ES-I3 (cell line): ENCODE data around the gene ZSCAN9.

Experiments used
- H3K36me3 ChIP-seq: 2 replicates; pipeline ENCODE4 v1.6.1; 2013; ENCODE audit warnings: mild to moderate bottlenecking, low read length, control low read depth, moderate library complexity; ENCODE audit not compliant: insufficient read depth
- H3K4me1 ChIP-seq: 2 replicates; pipeline ENCODE4 v1.6.1; 2013; ENCODE audit warnings: mild to moderate bottlenecking, control low read depth, low read length; ENCODE audit not compliant: insufficient read depth
- H3K9ac ChIP-seq: 2 replicates; pipeline ENCODE4 v1.6.1; 2013; ENCODE audit warnings: low read depth, mild to moderate bottlenecking, low read length, moderate library complexity
- H3K9me3 ChIP-seq: 2 replicates; pipeline ENCODE4 v1.6.1; 2013; ENCODE audit warnings: mild to moderate bottlenecking, low read length, moderate library complexity; ENCODE audit not compliant: control insufficient read depth, insufficient read depth

Gene ZSCAN9

GRCh38 chr6:28245206-28245941 lies 20.3 kb downstream of the ZSCAN9 start:
- Histone ChIP-seq H3K9me3 (no peaks in the 10 kb centered on the region), H3K9ac (no peak overlapping the region), H3K36me3 (peaks cover 14% of the 10 kb centered on the region), H3K4me1 (no peaks in the 10 kb centered on the region)

GRCh38 chr6:28248916-28249315 lies 23.8 kb downstream of the ZSCAN9 start:
- Histone ChIP-seq H3K9me3 (no peaks in the 10 kb centered on the region), H3K36me3 (peaks cover 14% of the 10 kb centered on the region), H3K9ac (no peak overlapping the region), H3K4me1 (peaks cover 8% of the 10 kb centered on the region)

GRCh38 chr6:28250747-28251146 lies 25.7 kb downstream of the ZSCAN9 start:
- peak overlapping the region; percentile 82; the same call in 1 of the 2 replicates for H3K9ac ChIP-seq
- no peaks in the 10 kb centered on the region for H3K9me3 ChIP-seq
- H3K36me3 ChIP-seq, result peaks cover 10% of the 10 kb centered on the region
- H3K4me1 ChIP-seq, result peaks cover 8% of the 10 kb centered on the region

GRCh38 chr6:28251661-28252008 lies 26.6 kb downstream of the ZSCAN9 start:
- Histone ChIP-seq H3K9me3 (no peaks in the 10 kb centered on the region), H3K9ac (peak overlapping the region; percentile 82), H3K4me1 (peaks cover 8% of the 10 kb centered on the region), H3K36me3 (peaks cover 5% of the 10 kb centered on the region)

GRCh38 chr6:28252009-28252975 lies 27.2 kb downstream of the ZSCAN9 start, which contains the start of gene ZKSCAN4:
Gene ZKSCAN4 (minus strand): TSS chr6:28252269. CDS start chr6:28251980, 289 bp downstream.
- Histone ChIP-seq H3K9me3 (no peaks in the 10 kb centered on the region), H3K36me3 (peaks cover 3% of the 10 kb centered on the region), H3K4me1 (peaks cover 8% of the 10 kb centered on the region), H3K9ac (peak within 1 kb of the TSS; percentile 82)

- peaks cover 8% of the 10 kb centered on the region for H3K4me1 ChIP-seq
- no peaks in the 10 kb centered on the region for H3K9me3 ChIP-seq
- no peak overlapping the region for H3K9ac ChIP-seq
- H3K36me3 ChIP-seq, result no peaks in the 10 kb centered on the region
These were observed 29.0 kb downstream of the ZSCAN9 start for GRCh38 chr6:28254121-28254519.

- H3K9ac ChIP-seq, result no peak overlapping the region
- H3K4me1 ChIP-seq, result peaks cover 3% of the 10 kb centered on the region; the same call in 1 of the 2 replicates
- H3K36me3 ChIP-seq, result no peaks in the 10 kb centered on the region
- no peaks in the 10 kb centered on the region for H3K9me3 ChIP-seq
These were observed 32.0 kb downstream of the ZSCAN9 start for GRCh38 chr6:28257042-28257441.

- Histone ChIP-seq H3K9ac (peak within 1 kb of the TSS; percentile 38; the same call in 1 of the 2 replicates), H3K9me3 (no peaks in the 10 kb centered on the region), H3K36me3 (no peaks in the 10 kb centered on the region), H3K4me1 (no peaks in the 10 kb centered on the region)
These were observed 34.1 kb downstream of the ZSCAN9 start, which contains the start of gene NKAPL for GRCh38 chr6:28258877-28259777. Gene NKAPL (plus strand): TSS chr6:28259297. CDS start chr6:28259372, 75 bp downstream.

GRCh38 chr6:28263922-28264321 lies 38.8 kb downstream of the ZSCAN9 start:
- Histone ChIP-seq H3K4me1 (peaks cover 6% of the 10 kb centered on the region; the same call in 1 of the 2 replicates), H3K9ac (no peak overlapping the region), H3K36me3 (no peaks in the 10 kb centered on the region)

GRCh38 chr6:28264834-28265401 lies 39.8 kb downstream of the ZSCAN9 start:
- H3K4me1 ChIP-seq, result peaks cover 6% of the 10 kb centered on the region; the same call in 1 of the 2 replicates
- H3K9ac ChIP-seq, result no peak overlapping the region
- H3K9me3 ChIP-seq, result no peaks in the 10 kb centered on the region
- no peaks in the 10 kb centered on the region for H3K36me3 ChIP-seq

More at GRCh38 chr6:28263922-28264321, 38.8 kb downstream of the ZSCAN9 start:
- no peaks in the 10 kb centered on the region for H3K9me3 ChIP-seq

GRCh38 chr6:28266563-28266961 lies 41.5 kb downstream of the ZSCAN9 start:
- Histone ChIP-seq H3K36me3 (no peaks in the 10 kb centered on the region), H3K4me1 (peaks cover 6% of the 10 kb centered on the region; the same call in 1 of the 2 replicates), H3K9ac (peak overlapping the region; percentile 100), H3K9me3 (no peaks in the 10 kb centered on the region)

GRCh38 chr6:28266962-28267694 lies 42.1 kb downstream of the ZSCAN9 start, which contains the start of gene ZSCAN26:
Gene ZSCAN26 (plus strand): TSS chr6:28267143. CDS start chr6:28271920, 4,777 bp downstream.
- Histone ChIP-seq H3K4me1 (peaks cover 6% of the 10 kb centered on the region; the same call in 1 of the 2 replicates), H3K36me3 (peaks cover 2% of the 10 kb centered on the region; the same call in 1 of the 2 replicates), H3K9me3 (no peaks in the 10 kb centered on the region), H3K9ac (peak within 1 kb of the TSS; percentile 100)

- Histone ChIP-seq H3K9ac (peak overlapping the region; percentile 100), H3K9me3 (no peaks in the 10 kb centered on the region), H3K36me3 (peaks cover 3% of the 10 kb centered on the region; the same call in 1 of the 2 replicates), H3K4me1 (peaks cover 6% of the 10 kb centered on the region; the same call in 1 of the 2 replicates)
These were observed 42.6 kb downstream of the ZSCAN9 start for GRCh38 chr6:28267695-28268059.
